Central memory CD4-positive, alpha-beta T cell (primary cell): ENCODE data around the gene PRDM12.

Source experiments
- DNase-seq: peaks from one replicate; pipeline ENCODE4 v3.0.0; 2022

PRDM12 gene

DNA sequence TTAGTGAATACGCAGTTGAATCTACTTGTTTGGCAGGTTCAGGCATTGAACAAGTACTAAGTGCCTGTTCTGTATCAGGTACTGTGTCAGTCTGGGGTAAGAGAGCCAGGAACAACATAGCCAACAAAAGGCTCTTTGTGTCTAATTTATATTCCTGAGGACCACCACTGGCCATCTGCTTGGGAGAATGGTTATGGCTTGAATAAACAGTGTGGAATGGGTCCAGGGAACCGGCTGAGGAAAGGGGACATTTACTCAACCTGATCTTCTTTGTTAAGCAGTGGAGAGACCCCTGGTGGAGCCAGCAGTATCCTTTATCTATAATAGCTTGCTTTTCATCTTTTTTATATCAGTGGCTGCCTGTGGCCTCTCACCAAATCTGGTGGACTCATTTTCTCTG, 67.7 kb downstream of the PRDM12 start:
- DNase-seq = no peak
